ENCODE results near the gene GJD4.

- TF ChIP-seq CTCF (IDR thresholded peaks at IDR 0.05; ENCODE audit: poor library complexity, severe bottlenecking) = no peak
- no peak for TF ChIP-seq MXI1 (conservative IDR thresholded peaks at IDR 0.05; ENCODE audit: poor library complexity, severe bottlenecking)
- TF ChIP-seq REST (IDR thresholded peaks at IDR 0.05; ENCODE audit: borderline replicate concordance) = no peak
- no peak for TF ChIP-seq EP300 (conservative IDR thresholded peaks at IDR 0.05; ENCODE audit: poor library complexity, severe bottlenecking)
- TF ChIP-seq POLR2AphosphoS5 (IDR thresholded peaks at IDR 0.05) = no peak
- TF ChIP-seq EZH2 (IDR thresholded peaks at IDR 0.05; ENCODE audit: borderline replicate concordance, insufficient read depth, low read length, poor library complexity, severe bottlenecking) = no peak
- no peak for TF ChIP-seq TAF1 (IDR thresholded peaks at IDR 0.05; ENCODE audit: low read depth)
- TF ChIP-seq SMC3 (conservative IDR thresholded peaks at IDR 0.05; ENCODE audit: poor library complexity) = no peak
Observed at GRCh38 chr10:35598379-35598778, 6.8 kb upstream of the GJD4 start.

Measured in neural cell (in vitro differentiated cells).